Germinal center (tissue), 1 donor: Measurements from ENCODE around the gene SLC4A1AP.

Experiments used
- DNase-seq: peaks from one replicate; pipeline ENCODE4 v3.0.0; 2012; ENCODE audit warnings: mixed read lengths, low spot score

Gene SLC4A1AP

GRCh38 chr2:27704342-27704876 lies 40.7 kb downstream of the SLC4A1AP start:
- no peak for DNase-seq

- DNase-seq, result no peak
These were observed 42.3 kb downstream of the SLC4A1AP start for GRCh38 chr2:27705851-27706622.

GRCh38 chr2:27707462-27708256 lies 44.0 kb downstream of the SLC4A1AP start:
- DNase-seq, result no peak

GRCh38 chr2:27708257-27708654 lies 44.6 kb downstream of the SLC4A1AP start:
- no peak for DNase-seq

GRCh38 chr2:27708666-27709065 lies 45.0 kb downstream of the SLC4A1AP start:
- DNase-seq, result no peak

GRCh38 chr2:27709326-27709725 lies 45.6 kb downstream of the SLC4A1AP start:
- DNase-seq, result no peak

GRCh38 chr2:27709960-27710575 lies 46.4 kb downstream of the SLC4A1AP start:
- DNase-seq, result no peak

GRCh38 chr2:27710640-27711430 lies 47.1 kb downstream of the SLC4A1AP start:
- DNase-seq, result no peak

- no peak for DNase-seq
These were observed 48.1 kb downstream of the SLC4A1AP start for GRCh38 chr2:27711804-27712203.

- DNase-seq, result no peak
These were observed 48.8 kb downstream of the SLC4A1AP start for GRCh38 chr2:27712522-27712921.

- DNase-seq, result no peak
These were observed 49.5 kb downstream of the SLC4A1AP start for GRCh38 chr2:27713201-27713600.

GRCh38 chr2:27714053-27714452 lies 50.4 kb downstream of the SLC4A1AP start:
- no peak for DNase-seq

GRCh38 chr2:27714851-27715291 lies 51.2 kb downstream of the SLC4A1AP start:
- no peak for DNase-seq

- no peak for DNase-seq
These were observed 51.9 kb downstream of the SLC4A1AP start for GRCh38 chr2:27715318-27716210.

GRCh38 chr2:27716301-27717069 lies 52.8 kb downstream of the SLC4A1AP start:
- no peak for DNase-seq

GRCh38 chr2:27717070-27717795 lies 53.5 kb downstream of the SLC4A1AP start:
- DNase-seq, result no peak

GRCh38 chr2:27720004-27720551 lies 56.4 kb downstream of the SLC4A1AP start:
- no peak for DNase-seq

- DNase-seq, result no peak
These were observed 57.6 kb downstream of the SLC4A1AP start for GRCh38 chr2:27721335-27721734.
